Raji (cell line): ENCODE results near the gene IRF2BP2.
A peak's percentile ranks its signal among the peaks of the same experiment; 100 is the strongest.

Experiments used
- POLR2A ChIP-seq: IDR thresholded peaks from 2 replicates; pipeline ENCODE4 v1.6.1; 2011; ENCODE audit warnings: low read depth, low read length, control low read depth; ENCODE audit not compliant: insufficient read depth

IRF2BP2 gene

GRCh38 chr1:234600418-234601281 is 9.3 kb downstream of the IRF2BP2 start:
- no peak for TF ChIP-seq POLR2A

- TF ChIP-seq POLR2A, result peak; percentile 29; the same call in 1 of the 2 replicates
These were observed 10.2 kb downstream of the IRF2BP2 start for GRCh38 chr1:234599617-234600417.

- TF ChIP-seq POLR2A, result no peak
These were observed 10.9 kb downstream of the IRF2BP2 start for GRCh38 chr1:234598974-234599616.

- TF ChIP-seq POLR2A, result no peak
These were observed 12.1 kb downstream of the IRF2BP2 start for GRCh38 chr1:234597894-234598293.

- TF ChIP-seq POLR2A, result no peak
These were observed 14.1 kb downstream of the IRF2BP2 start for GRCh38 chr1:234595899-234596298.

GRCh38 chr1:234593771-234594504 is 16.0 kb downstream of the IRF2BP2 start:
- no peak for TF ChIP-seq POLR2A

GRCh38 chr1:234593109-234593508 is 16.9 kb downstream of the IRF2BP2 start:
- TF ChIP-seq POLR2A, result no peak

GRCh38 chr1:234592240-234592639 is 17.7 kb downstream of the IRF2BP2 start:
- no peak for TF ChIP-seq POLR2A

- no peak for TF ChIP-seq POLR2A
These were observed 18.8 kb downstream of the IRF2BP2 start for GRCh38 chr1:234591131-234591530.

- no peak for TF ChIP-seq POLR2A
These were observed 19.9 kb downstream of the IRF2BP2 start for GRCh38 chr1:234589854-234590620.

- TF ChIP-seq POLR2A, result no peak
These were observed 20.7 kb downstream of the IRF2BP2 start for GRCh38 chr1:234589064-234589800.

- TF ChIP-seq POLR2A, result no peak
These were observed 21.6 kb downstream of the IRF2BP2 start for GRCh38 chr1:234588386-234588785.

- no peak for TF ChIP-seq POLR2A
These were observed 23.0 kb downstream of the IRF2BP2 start for GRCh38 chr1:234586892-234587485.
